Activated CD8-positive, alpha-beta T cell treated with anti-CD3 and anti-CD28 coated beads for 36 hours (primary cell): ENCODE measurements around the gene FANK1. TPM values are rescaled to one million over a fixed set of nuclear protein-coding genes. Genes with fewer than 3 reads are reported as not detected.
"Not testable (repeated sequence)": the region's sequence is repeated elsewhere in the genome, so short reads cannot be mapped to it uniquely, and the experiment has no call there.

ENCODE experiments used
- ATAC-seq: fragments of 200-7000 bp; cut with Tn5 transposase; one replicate; pipeline ENCODE4 v1.10.0; 2021; ENCODE audit warnings: mild to moderate bottlenecking, moderate library complexity
- CTCF ChIA-PET: fragments of 350-600 bp; sonication (Branson Sonifier 250); formaldehyde crosslinking; loops from one replicate; lab custom pipeline; 2021; ENCODE audit warnings: antibody characterized with exemption; lab: Charles Lee
- POLR2A ChIA-PET: fragments of 350-600 bp; sonication (Branson Sonifier 250); formaldehyde crosslinking; loops from one replicate; lab custom pipeline; 2021; ENCODE audit warnings: antibody characterized with exemption; lab: Charles Lee
- DNase-seq: peaks from one replicate; pipeline ENCODE4 v3.0.0-alpha.2; 2020
- H3K27ac Mint-ChIP-seq: one replicate; pipeline ENCODE4 v1.8.0; 2021; ENCODE audit warnings: mild to moderate bottlenecking, mixed read lengths
- H3K27me3 Mint-ChIP-seq: one replicate; pipeline ENCODE4 v1.8.0; 2021; ENCODE audit warnings: mixed read lengths
- H3K36me3 Mint-ChIP-seq: one replicate; pipeline ENCODE4 v1.8.0; 2021; ENCODE audit warnings: low read depth, mixed read lengths
- H3K4me1 Mint-ChIP-seq: one replicate; pipeline ENCODE4 v1.8.0; 2021; ENCODE audit warnings: low read depth, mixed read lengths
- H3K4me3 Mint-ChIP-seq: one replicate; pipeline ENCODE4 v1.8.0; 2021; ENCODE audit warnings: mild to moderate bottlenecking, moderate library complexity, mixed read lengths
- H3K9me3 Mint-ChIP-seq: one replicate; pipeline ENCODE4 v1.8.0; 2021; ENCODE audit warnings: mixed read lengths
- CTCF ChIP-seq: fragments of 200-600 bp; IDR thresholded peaks from one replicate; pipeline ENCODE4 v1.8.0; 2022; ENCODE audit warnings: antibody characterized with exemption, mild to moderate bottlenecking
- intact Hi-C: fragments of 100-400 bp; cut with micrococcal nuclease; formaldehyde crosslinking; loops from one replicate; pipeline ENCODE4 v1.10.0; 2022
- total RNA-seq, 2 experiments: library from RNA; stranded (reverse); gene quantifications; one replicate each; pipeline ENCODE4 v1.2.3, GENCODE V29; 2021

Gene FANK1
- total RNA-seq, 2 experiments from 2014 or later = 0.45 to 0.58 TPM

- TF ChIP-seq CTCF = no peak
Observed at GRCh38 chr10:126046831-126047230, 150.5 kb downstream of the FANK1 start.

GRCh38 chr10:126047749-126048148 lies 151.4 kb downstream of the FANK1 start:
- POLR2A ChIA-PET, intact Hi-C loops, H3K27ac Mint-ChIP-seq, H3K36me3 Mint-ChIP-seq, H3K9me3 Mint-ChIP-seq, H3K4me1 Mint-ChIP-seq, H3K4me3 Mint-ChIP-seq, H3K27me3 Mint-ChIP-seq, DNase-seq, ATAC-seq, CTCF ChIA-PET: not testable (repeated sequence)

More at GRCh38 chr10:126046831-126047230, 150.5 kb downstream of the FANK1 start:
- Mint-ChIP-seq H3K27ac (no peak overlapping the region), H3K4me3 (no peak overlapping the region), H3K27me3 (peaks cover 3% of the 10 kb centered on the region), H3K9me3 (no peaks in the 10 kb centered on the region), H3K36me3 (no peaks in the 10 kb centered on the region), H3K4me1 (peaks cover 5% of the 10 kb centered on the region)
- no peak for DNase-seq
- intact Hi-C loops = no loop called here
- POLR2A ChIA-PET = no interaction called here
- CTCF ChIA-PET = no interaction called here
- ATAC-seq = no peak

- ATAC-seq (no peak), DNase-seq (no peak)
- ChIA-PET POLR2A (no interaction called here), CTCF (no interaction called here)
- H3K4me3 Mint-ChIP-seq = no peak overlapping the region
- intact Hi-C loops = no loop called here
- no peaks in the 10 kb centered on the region for H3K9me3 Mint-ChIP-seq
- no peaks in the 10 kb centered on the region for H3K36me3 Mint-ChIP-seq
- no peak overlapping the region for H3K27ac Mint-ChIP-seq
- H3K27me3 Mint-ChIP-seq = peaks cover 3% of the 10 kb centered on the region
- no peaks in the 10 kb centered on the region for H3K4me1 Mint-ChIP-seq
- TF ChIP-seq CTCF = no peak
Observed at GRCh38 chr10:126049759-126050700, 153.7 kb downstream of the FANK1 start.

DNA sequence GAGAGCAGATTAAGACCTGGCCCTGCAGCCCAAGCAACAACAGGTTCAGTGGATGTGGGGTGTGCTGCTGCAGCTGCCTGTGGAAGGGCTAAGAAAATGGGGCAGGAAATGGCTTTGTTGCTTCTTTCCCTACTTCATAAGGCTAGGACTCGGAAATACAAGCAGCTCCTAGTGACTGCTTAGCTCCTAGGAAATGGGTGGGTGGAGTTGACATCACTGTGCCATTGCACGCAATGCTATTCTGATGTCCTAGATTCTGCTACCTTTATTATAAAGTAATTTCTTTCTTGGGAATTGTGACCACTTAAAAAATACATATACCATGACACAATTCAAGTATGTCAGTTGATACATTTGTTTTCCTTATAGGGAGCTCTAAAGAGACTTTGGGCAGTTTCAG lies 155.8 kb downstream of the FANK1 start:
- ChIA-PET CTCF (no interaction called here), POLR2A (no interaction called here)
- Mint-ChIP-seq H3K9me3 (no peaks in the 10 kb centered on the region), H3K4me1 (no peaks in the 10 kb centered on the region), H3K27ac (no peak overlapping the region), H3K4me3 (no peak overlapping the region), H3K27me3 (peaks cover 3% of the 10 kb centered on the region), H3K36me3 (no peaks in the 10 kb centered on the region)
- intact Hi-C loops = no loop called here
- TF ChIP-seq CTCF = no peak
- DNase-seq = no peak
- ATAC-seq = no peak

GRCh38 chr10:126054191-126054590 lies 157.8 kb downstream of the FANK1 start:
- peaks cover 4% of the 10 kb centered on the region for H3K27me3 Mint-ChIP-seq
- no peak overlapping the region for H3K4me3 Mint-ChIP-seq
- no peak for TF ChIP-seq CTCF
- ChIA-PET POLR2A (no interaction called here), CTCF (no interaction called here)
- no peaks in the 10 kb centered on the region for H3K4me1 Mint-ChIP-seq
- ATAC-seq (no peak), DNase-seq (no peak)
- intact Hi-C loops = no loop called here
- H3K9me3 Mint-ChIP-seq = no peaks in the 10 kb centered on the region
- H3K27ac Mint-ChIP-seq = no peak overlapping the region
- no peaks in the 10 kb centered on the region for H3K36me3 Mint-ChIP-seq
